Central memory CD4-positive, alpha-beta T cell (primary cell): ENCODE data around the gene MALL.
"Not testable (repeated sequence)": the region's sequence is repeated elsewhere in the genome, so short reads cannot be mapped to it uniquely, and the experiment has no call there.

Experiments
- DNase-seq: peaks from one replicate; pipeline ENCODE4 v3.0.0; 2022

The MALL gene

DNA sequence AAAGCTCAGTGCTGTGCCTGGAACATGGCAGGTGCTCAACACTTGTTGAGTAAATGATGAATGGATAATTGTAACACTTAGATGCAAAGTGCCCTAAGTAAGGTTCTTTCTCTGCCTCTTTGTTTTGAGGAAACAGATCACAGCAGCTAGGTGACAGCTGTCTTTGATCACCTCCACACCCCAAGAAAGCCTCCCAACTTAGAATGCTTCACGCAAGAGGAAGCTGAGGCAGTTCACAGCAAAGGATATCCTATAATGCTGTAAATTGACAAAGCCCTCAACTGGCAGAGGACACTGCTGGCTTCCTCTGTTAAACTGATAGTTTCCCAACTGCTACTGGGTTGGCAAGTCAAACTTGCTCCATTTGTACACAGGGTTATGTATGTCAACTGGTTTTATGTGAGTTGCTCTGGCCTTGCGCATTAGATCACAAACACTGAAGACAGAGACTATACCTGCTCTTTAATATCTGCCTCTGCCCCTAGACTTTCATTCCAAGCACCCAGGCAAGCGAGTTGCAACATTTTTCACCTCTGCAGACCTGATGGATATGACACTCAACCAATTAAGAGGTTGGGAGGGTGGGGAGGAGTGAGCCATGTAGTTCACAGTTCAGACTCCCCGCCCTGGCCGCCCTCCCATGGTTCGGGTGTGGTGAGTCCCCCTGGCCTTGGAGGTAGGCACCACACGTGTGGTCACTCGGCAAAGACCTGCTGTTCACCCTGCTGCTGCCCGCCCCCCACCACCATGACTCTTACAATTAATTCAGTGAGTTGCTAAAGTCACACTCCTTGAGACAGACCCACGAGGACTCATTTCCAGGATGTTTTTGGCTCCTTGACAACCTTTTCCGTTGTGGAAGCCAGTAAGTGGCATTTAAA lies 4.8 kb upstream of the MALL start:
- DNase-seq, result no peak

DNA sequence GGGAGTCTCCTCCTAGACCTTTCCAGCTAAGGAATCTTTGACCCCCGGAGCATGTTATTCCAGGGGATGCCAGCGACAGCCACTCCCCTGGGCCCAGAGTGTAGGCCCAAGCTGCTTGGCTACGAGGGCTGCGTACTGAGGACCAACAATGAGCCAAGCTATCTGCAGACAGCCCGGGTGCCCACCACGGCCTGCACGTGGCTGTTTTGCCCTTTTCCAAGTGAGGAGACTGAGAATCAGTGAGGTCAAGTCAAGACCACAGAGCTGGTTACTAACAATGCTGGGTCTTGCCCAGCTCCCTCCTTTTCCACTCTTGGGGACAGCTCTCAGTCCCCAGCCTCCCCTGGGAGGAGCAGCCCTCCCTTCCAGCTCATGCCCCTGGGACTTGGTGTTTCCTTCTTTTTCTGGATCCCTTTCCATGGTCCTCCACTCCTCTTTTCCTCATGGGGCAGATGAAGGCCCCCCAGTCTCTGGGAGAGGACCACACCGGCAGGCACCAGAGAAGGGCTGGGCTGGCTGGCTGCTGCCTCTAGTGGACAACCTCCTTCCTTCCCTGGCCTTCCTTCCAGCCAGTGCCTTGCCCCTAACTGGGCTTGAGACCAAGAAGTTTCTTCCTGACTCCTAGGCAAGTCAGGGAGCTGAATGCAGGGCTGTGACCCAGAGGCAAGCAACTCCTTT lies 550 bp upstream of the MALL start:
- no peak for DNase-seq

DNA sequence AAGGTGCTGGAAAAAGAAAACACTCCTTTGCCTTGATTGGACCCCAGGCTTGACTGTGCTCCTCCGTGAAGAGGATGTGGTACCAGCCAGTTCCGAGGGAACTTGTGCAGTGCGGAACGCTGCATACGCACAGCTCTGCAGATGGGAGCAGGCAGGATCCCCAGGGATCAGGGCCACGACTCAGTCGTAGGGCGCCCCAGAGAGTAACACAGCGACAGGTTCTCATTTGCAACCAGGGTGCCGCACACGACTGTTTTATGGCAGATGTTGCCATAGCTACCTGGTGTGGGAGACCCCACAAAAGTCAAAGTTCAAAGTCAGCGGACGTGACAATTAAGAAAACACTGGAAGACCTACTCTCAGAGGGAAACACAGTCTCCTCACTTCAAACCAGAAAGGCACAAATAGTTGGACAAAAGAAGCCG lies 779 bp downstream of the MALL start:
- DNase-seq, result no peak

DNA sequence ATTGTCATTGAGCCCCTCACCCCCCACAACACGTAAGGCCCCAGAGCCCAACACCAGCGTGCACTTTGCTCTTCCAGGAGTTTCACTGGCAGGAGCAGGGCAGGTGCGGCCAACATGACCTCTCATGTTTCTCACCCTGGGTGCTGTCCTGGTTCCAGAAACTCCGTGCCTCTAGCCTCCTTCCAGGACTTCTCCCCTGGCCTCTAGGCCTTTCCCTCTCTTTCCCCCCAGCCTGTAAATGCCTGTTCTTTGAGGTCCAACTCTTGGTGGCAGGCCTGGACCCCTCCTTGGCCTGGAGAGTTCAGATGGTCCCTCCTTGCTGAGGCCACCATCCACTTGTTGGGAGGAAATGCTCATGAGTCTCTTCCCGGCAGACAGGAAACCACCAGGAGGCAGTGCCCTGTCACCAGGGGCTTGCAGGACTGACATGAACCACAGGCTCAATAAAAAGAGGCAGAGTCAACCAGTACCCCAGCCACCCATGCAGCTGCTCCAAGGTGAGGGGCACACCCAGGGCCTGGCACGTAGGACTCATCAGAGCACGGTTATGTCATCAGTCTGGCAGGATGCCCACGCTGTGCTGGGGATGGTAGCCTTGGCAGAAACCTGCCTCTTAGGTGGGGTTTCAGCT lies 1.5 kb downstream of the MALL start:
- DNase-seq, result no peak

DNA sequence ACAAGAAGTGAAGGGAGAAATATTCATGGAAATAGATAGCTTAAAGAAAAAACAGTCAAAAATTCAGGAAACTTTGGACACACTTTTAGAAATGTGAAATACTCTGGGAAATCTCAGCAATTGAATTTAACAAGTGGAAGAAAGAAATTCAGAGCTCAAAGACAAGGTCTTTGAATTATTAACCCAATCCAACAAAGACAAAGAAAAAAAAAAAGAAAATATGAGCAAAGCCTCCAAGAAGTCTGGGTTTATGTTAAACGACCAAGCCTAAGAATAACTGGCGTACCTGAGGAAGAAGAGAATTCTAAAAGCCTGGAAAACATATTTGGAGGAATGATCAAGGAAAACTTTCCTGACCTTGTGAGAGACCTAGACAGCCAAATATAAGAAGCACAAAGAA lies 7.3 kb downstream of the MALL start:
- not testable (repeated sequence) for DNase-seq

DNA sequence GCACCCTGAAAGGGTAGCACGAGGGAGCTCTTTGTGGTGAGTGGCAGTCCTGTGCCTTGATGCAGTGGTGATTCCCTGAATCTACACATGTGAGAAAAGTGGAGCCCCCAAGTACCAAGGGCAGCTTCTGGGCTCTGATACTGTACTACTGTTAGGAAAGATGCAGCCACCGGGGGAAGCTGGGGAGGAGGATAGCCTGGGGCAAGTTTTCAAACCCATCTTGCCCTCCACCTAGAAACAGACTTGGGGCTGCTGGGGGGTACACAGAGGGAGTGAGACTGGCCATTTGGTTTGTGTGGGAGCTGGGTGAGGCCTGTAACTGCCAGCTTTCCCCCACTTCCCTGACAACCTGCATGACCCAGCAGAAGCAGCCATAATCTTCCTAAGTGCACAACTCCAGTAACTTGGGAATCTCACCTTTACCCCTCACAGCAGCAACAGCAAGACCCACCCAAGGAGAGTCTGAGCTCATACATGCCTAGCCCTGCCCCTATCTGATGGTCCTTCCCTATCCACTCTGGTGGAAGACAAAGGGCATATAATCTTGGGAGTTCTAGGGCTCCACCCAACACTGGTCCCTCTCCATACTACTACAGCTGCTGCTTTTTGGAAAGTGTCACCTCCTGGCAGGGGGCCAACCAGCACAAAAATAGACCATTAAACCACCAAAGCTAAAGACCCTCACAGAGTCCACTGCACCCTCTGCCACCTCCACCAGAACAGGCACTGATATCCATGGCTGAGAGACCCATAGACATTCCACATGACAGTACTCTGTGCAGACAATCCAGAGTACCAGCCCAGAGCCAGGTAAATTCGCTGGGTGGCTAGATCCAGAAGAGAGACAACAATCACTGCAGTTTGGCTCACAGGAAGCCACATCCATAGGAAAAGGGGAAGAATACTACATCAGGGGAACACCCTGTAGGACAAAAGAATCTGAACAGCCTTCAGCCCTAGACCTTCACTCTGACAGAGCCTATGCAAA lies 8.2 kb downstream of the MALL start:
- no peak for DNase-seq

DNA sequence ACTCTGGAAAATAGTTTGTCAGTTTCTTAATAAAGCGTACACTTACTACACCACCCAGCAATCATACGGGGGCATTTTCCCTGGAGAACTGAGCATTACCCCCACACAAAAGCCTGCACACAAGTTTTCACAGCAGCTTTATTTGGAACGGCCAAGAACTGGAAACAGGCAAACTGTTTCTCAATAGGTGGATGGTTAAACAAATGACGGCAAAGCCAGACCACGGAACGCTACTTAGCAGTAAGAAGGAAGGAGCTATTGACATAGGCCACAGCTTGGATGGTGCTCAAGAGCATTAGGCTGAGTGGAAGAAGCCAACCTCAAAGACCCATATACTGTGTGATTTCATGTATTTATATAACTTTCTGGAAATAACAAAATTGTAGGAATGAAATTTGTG lies 9.0 kb downstream of the MALL start:
- no peak for DNase-seq

DNA sequence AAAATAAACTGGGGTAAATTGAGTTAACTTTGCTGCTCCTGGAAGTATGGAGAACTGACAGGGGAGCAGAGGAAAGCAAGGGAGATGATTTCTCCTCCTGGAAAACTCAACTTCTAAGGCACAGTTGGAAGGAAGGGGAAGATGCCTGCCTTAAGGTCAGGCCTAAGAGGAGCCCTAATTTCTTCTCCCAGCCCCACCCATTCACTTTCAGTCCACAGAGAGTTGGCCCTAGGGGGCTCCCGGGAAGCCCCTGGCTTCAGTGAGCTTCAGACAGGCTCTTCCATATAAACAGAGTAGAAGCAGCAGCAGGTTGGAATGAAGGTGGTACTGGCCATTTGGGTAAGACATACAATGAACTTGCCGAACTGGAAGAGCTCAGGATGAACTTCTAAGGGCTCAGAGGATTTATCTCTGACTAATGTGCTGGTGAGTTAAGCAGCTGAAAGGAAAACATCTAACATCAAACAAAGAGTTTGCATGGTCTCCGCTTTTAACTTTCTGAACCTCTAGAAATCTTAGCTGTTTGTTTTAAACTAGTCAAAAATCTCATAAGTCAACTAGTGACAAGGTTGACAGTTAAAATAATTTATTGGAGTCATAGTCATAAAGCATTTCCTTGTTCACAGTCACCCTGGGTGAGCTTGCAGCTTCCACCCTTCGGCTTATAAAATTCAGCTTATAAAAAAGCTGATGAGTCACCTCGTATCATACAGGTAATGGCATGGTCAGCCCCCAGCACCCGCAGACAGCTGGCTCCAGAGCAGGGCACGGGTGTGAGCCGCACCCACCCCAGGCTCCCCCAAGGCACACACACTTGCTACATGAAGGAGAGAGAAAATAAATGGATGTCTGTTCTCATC lies 9.8 kb downstream of the MALL start:
- DNase-seq, result no peak

DNA sequence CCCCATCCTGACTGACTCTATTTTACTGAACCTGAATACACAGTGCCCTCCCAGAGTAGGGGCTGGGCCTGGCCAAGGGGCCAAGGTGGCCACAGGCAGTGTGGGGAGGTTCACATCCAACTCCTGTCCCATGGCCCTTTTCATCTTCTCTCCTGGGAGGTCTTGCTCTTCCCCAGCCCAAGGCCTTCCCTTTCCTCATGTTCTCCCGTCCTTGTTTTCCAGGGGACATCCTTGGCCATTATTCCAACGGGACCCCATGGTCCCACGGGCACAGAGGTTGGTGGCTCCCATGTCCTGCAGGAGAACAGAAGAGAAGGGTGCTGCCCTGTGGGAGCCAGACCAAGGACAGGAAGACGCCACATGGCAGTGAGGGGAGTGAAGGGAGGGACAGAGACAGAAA lies 10.4 kb downstream of the MALL start:
- no peak for DNase-seq

DNA sequence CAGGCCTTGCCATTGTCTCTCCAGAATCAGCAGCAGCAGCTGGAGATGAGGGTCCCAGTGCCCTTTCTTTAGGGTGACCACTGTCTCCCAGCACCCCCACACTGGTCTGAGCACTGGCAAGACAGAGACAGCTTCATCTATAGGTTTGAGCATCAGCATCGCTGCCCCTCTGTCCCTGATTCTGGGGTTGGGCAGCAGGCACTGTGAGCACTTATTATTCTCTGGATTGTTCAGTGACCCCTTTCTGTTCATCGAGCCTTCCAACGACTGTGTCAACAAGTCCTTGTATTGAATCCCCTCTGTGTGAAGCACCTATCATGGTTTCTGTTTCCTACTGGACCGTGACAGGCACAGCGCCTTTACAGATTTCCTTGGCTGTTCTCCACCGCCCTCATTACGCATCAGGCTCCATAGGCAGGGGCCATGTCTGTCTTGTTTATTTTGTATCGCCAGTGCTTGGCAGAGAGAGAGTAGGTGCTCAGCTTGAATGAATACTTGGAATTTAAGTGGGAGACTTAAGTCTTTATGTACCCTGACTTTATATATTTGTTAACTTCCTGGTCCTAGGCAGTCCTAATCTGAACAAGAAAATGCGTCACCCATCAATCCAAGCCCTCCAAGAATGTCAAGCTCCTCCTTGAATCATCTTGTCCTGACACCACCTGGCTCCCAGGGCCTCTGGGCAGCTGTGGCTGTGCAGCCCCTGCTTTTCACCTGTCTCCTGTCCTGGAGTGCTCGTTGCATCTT lies 11.4 kb downstream of the MALL start:
- DNase-seq, result no peak

DNA sequence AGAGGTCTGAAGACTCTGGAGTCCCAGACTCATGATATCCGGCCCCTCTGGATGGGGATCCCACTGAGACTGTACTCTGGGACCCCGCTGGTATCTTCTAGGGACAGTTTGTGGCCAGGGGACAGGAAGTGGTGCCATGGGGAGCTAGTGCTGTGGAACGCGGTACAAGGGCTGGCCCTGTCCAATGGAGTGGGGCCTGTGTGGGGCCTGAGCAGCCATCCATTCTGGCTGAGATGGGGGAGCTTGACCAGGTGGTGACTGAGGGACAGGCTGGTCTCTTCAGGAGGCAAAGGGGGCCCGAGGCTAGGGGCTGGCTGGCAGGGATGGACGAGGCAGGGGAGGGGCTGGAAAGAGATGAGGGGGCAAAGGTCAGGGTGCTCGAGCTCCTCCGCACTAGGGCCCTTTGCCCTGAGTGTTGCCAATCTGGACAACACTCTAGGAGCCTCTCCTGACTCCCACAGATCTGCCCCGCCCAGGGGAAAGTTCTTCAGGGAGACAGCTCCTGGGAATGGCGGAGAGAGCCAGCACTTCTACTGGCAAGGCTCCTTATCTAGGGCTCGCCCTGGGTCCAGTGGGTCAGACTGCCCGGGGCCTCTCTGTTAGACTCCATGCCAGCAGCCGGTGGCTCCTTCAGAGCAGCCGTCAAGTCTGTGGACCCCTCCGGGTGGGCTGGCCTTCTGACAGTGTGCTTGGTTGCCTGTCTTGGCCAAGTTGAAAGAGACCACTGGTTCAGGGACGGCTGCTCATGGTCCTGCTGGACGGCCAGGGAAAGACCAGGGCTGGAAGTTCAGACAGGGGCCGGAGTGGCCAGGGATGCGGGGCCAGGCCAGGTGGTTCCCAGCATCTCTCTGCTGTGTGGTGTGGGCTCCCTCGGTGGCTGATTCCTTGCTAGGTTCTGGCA lies 12.3 kb downstream of the MALL start:
- no peak for DNase-seq

DNA sequence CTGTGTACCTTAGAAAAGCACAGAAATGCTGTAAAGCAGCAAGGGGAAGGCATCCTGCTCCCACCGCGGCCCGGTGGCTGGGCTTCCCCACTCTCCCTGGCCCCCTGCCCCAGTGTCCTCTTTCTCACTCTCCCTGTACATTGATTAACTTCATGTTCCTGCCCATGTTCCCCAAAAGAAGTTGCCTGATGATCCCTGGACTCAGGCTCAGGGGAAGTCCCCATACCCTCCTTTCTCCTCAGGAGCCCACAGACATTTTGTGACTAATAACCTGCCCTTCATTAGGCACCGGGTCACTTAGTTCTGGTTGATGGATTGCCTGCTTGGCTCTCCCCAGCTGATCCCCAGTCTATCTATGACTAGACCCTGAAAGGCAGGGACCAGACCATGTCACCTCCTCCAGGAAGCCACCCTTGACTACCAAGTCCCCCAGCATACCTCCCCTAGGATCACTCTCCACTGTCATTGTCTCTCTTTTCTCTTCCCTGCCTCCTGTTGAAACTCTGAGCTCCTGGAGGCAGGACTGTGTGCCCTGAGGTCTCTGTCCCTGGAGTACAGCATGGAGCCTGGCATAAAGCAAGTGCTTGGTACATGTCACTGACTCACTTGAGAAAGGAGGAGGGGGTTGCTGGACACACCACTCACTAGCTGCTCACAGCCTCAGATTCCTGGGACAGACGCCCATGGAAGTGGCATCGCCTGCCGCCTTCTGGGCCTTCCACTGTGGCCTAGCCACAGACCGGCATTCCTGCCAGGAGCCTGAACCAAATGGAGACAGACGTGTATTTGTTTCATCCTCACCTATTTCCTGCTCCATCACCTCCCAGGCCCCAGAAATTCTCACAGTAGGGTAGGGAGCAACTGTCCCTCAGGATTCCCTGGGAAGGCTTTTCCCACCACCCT lies 13.5 kb downstream of the MALL start:
- DNase-seq, result no peak

DNA sequence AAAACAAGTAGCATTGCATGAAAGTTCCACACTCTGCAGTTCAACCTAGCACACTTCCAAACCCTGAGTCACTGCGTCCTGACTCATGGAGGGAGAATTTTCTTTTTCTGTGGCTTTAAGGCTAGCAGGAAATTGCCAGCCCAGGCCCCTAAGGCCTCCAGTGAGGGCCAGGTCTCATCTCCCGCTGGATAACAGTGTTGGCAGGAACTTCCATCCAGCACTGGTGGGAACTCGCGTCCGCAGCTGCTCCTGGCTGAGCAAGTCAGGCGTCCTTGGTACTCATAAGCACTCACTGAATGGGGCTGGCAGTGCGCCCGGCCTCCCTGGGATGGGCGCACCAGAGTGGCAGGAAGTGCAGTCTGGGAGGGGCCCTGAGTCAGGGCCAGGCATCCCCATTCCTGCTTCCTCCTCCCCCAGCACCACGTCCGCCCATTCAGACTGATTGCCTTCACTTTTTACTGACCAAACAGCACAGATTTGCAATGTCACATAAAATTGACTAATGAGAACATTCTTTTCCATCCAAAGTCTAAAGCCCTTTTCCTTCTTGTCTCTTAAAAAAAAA lies 14.3 kb downstream of the MALL start:
- DNase-seq, result no peak

DNA sequence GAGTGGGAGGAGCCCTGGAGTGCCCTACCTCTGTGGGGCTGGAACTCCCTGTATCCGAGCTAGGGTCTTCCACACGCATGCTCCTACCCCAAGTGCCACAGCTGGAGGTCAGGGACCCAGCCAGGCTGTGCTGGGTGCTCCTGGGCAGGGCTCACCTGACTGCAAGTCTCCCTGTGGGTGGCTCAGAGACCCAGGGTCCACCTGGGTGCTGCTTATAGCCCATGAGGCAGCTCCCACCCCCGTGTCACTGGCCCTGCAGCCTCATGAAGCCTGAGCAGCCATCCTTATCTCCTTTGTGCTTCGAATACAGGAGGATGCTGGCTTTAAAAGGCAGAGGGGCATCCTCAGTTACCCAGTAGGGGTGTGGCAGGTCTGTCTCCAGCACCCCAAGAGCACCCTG lies 14.7 kb downstream of the MALL start:
- not testable (repeated sequence) for DNase-seq

DNA sequence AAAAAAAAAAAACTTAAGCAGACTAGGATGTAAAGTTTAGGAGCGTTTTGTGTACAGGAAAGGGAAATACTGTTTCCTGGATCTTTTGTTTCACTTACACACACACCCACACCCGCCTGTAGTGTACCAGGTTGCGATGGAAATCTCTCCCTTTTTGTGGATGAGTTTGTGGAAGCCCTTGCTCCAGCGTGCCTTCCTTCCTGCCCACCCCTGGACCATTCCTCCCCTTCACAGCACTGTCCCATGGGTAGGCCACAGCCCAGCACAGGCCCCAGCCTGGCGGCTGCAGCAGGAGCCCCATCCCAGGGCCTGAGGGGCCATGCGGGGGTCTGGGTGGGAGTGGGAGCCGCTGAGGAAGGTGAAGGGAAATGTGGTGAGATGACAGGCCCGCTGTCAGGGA lies 15.1 kb downstream of the MALL start:
- no peak for DNase-seq

DNA sequence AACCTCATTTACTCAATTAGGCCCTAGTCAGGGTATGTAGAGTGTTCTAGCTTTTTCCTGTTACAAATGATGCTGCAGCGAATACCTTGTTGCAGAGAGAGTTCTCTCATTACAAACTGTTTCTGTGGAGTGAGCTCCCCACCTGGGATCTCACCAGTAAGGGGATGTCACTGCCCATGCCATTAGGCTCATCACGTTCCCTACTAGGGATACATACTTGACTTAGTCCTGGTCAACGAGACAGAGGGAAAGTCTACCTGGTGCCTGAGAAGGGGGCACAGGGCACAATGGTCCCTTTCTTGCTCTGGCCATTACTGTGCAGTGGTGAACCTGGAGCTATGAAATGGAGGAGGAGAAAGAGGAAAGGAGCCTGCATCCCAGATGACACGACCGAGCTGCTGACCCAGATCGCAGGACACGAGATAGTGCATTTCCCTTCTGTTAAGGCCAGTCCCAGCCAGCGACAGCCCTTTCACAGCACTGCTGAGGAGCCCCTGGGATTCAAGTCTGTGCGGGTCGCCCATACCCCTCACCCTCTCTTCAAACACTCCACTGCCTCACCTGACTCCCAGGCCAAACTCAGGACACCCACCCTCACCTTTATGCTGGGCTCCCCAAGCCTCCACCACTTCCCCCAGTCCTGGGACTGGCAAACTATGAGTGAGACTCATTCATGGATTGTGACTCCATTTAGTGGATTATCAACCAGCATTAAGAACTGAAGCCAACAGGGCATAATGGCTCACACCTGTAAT lies 16.0 kb downstream of the MALL start:
- DNase-seq, result no peak

DNA sequence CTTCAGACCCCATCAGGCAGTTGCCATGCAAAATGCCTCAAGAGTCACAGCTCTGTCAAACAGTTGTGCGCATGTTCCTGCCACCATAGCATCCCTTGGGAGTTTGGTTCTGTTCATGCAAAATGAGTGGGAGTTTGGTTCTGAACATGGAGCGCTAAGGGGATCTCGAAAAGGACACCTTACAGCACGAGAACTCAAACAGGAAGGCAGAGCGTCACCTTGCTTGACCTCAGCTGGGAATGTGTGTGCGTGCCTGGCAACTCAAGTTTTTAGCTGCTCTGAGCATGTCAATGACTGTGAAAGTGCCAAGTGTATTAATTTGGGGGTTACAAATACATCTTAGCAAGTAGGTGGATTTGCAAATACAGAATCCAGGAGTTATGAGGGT lies 16.6 kb downstream of the MALL start:
- no peak for DNase-seq
